Kidney (tissue), 14 donors: ENCODE results near the gene OGFR. TPM values are rescaled to one million over a fixed set of nuclear protein-coding genes. Genes with fewer than 3 reads are reported as not detected.

Experiments used
- DNase-seq, 5 donors: peaks; one replicate each; pipeline ENCODE4 v3.0.0-alpha.2; 2013 to 2020
- FAIRE-seq: peaks from 2 replicates; lab custom pipeline; 2012; peaks lifted over from hg19 to GRCh38; lab: Jason Lieb, UNC
- H3K27ac ChIP-seq, 2 donors: one replicate each; pipeline ENCODE4 v1.7.0; 2013; ENCODE audit warnings: low read depth in 2 of 2, low read length in 2 of 2, inconsistent platforms in 1 of 2
- H3K27me3 ChIP-seq: one replicate; pipeline ENCODE4 v1.7.1; 2013; ENCODE audit warnings: low read length, inconsistent platforms; ENCODE audit not compliant: control insufficient read depth, insufficient read depth
- H3K36me3 ChIP-seq, 3 donors: one replicate each; pipeline versions ENCODE4 v1.7.0 to v1.7.1; 2013; ENCODE audit warnings: low read length in 3 of 3, control low read depth in 1 of 3, inconsistent platforms in 1 of 3; ENCODE audit not compliant: insufficient read depth in 3 of 3, control insufficient read depth in 2 of 3
- H3K4me1 ChIP-seq, 3 donors: one replicate each; pipeline versions ENCODE4 v1.7.0 to v1.7.1; 2013; ENCODE audit warnings: low read length in 3 of 3, inconsistent platforms in 1 of 3, low read depth in 1 of 3; ENCODE audit not compliant: control insufficient read depth in 2 of 3, insufficient read depth in 2 of 3
- H3K4me3 ChIP-seq, 3 donors: one replicate each; pipeline versions ENCODE4 v1.7.0 to v1.8.1; 2013; ENCODE audit warnings: low read length in 3 of 3, control low read depth in 1 of 3, inconsistent platforms in 1 of 3
- H3K9ac ChIP-seq, 3 donors: one replicate each; pipeline versions ENCODE4 v1.7.0 to v1.7.1; 2013; ENCODE audit warnings: low read length in 3 of 3, control low read depth in 1 of 3, inconsistent platforms in 1 of 3
- H3K9me3 ChIP-seq, 3 donors: one replicate each; pipeline versions ENCODE4 v1.7.0 to v1.7.1; 2013; ENCODE audit warnings: low read length in 3 of 3, control low read depth in 1 of 3, inconsistent platforms in 1 of 3; ENCODE audit not compliant: control insufficient read depth in 2 of 3, insufficient read depth in 1 of 3
- CTCF ChIP-seq: IDR thresholded peaks from 3 replicates; pipeline ENCODE4 v1.5.1; 2012; ENCODE audit warnings: mild to moderate bottlenecking, moderate library complexity, borderline replicate concordance; ENCODE audit not compliant: insufficient read depth; ENCODE audit errors: extremely low read depth
- intact Hi-C: fragments of 100-400 bp; cut with DNase I; formaldehyde crosslinking; loops from one replicate; pipeline ENCODE4 v1.11.1; 2022
- polyA plus RNA-seq: library from polyadenylated mRNA; stranded (reverse); fragments of 350-450 nt; fragmentation: Illumina TruSeq; extraction: RNeasy Lipid Tissue Mini Kit (QIAGEN cat#74804); gene quantifications from one replicate; pipeline ENCODE4 v1.2.3, GENCODE V29; 2014; ENCODE audit warnings: low read depth, low replicate concordance; ENCODE audit not compliant: insufficient read depth
- total RNA-seq: library from RNA; stranded (reverse); fragmentation: NEBNext Ultra II Directional; extraction: Animal tissue kit (Norgen Biotek cat#: 25700); gene quantifications from one replicate; pipeline ENCODE4 v1.2.1, GENCODE V29; 2021
- donor health status: control.
- donor health status: control.
- donor health status: control.
- donor health status: control.
- donor health status: control.
- donor health status: DM: yes; HTN: yes; CAD: no.
- donor health status: Normal renal cell carcinoma (clear cell type).

Gene OGFR
- total and polyA plus RNA-seq, 2 donors from 2014 or later, result 33.7 to 46.8 TPM

- intact Hi-C loops, result no loop called here
- DNase-seq (peak in 1 of 5 donors; percentile 23), FAIRE-seq (no peak)
- H3K4me3 ChIP-seq, result no peak overlapping the region
- TF ChIP-seq CTCF, result no peak
- peaks cover 0 to 2% (median 0%) of the 10 kb centered on the region in 3 donors for H3K9me3 ChIP-seq
- no peaks in the 10 kb centered on the region for H3K36me3 ChIP-seq
- H3K9ac ChIP-seq, result no peak overlapping the region
- peaks cover 0 to 2% (median 0%) of the 10 kb centered on the region in 3 donors for H3K4me1 ChIP-seq
- no peaks in the 10 kb centered on the region for H3K27me3 ChIP-seq
- no peak overlapping the region for H3K27ac ChIP-seq
Measured at GRCh38 chr20:62841705-62842212, 37.1 kb downstream of the OGFR start.

- Histone ChIP-seq H3K27me3 (no peaks in the 10 kb centered on the region), H3K4me1 (peaks cover 0 to under 1% (median 0%) of the 10 kb centered on the region in 3 donors), H3K4me3 (no peak overlapping the region), H3K36me3 (no peaks in the 10 kb centered on the region), H3K9ac (no peak overlapping the region), H3K9me3 (peaks cover 0 to 2% (median 0%) of the 10 kb centered on the region in 3 donors), H3K27ac (no peak overlapping the region)
- FAIRE-seq (no peak), DNase-seq (no peak)
- intact Hi-C loops, result no loop called here
- TF ChIP-seq CTCF, result no peak
Measured at GRCh38 chr20:62843656-62844055, 39.0 kb downstream of the OGFR start.

- Histone ChIP-seq H3K4me1 (no peaks in the 10 kb centered on the region), H3K9me3 (peaks cover 0 to 2% (median 0%) of the 10 kb centered on the region in 3 donors), H3K27ac (no peak overlapping the region), H3K4me3 (no peak overlapping the region), H3K27me3 (no peaks in the 10 kb centered on the region), H3K36me3 (no peaks in the 10 kb centered on the region), H3K9ac (no peak overlapping the region)
- no peak for DNase-seq
- FAIRE-seq, result no peak
- no peak for TF ChIP-seq CTCF
- intact Hi-C loops, result no loop called here
Measured at GRCh38 chr20:62844182-62844581, 39.5 kb downstream of the OGFR start.
